Endothelial cell of umbilical vein (primary cell): ENCODE data around the gene TBL3. TPM values are rescaled to one million over a fixed set of nuclear protein-coding genes. Genes with fewer than 3 reads are reported as not detected.

Experiments used
- BruUV-seq: library from RNA; stranded (reverse); fragments of 400-500 nt; replicated peaks from 2 replicates; lab custom pipeline; 2021; lab: Mats Ljungman, UMichigan
- CTCF ChIA-PET: fragments of 300-600, 350-600 bp; sonication (Branson Sonifier 250); formaldehyde crosslinking; loops from one replicate; lab custom pipeline; 2021; ENCODE audit warnings: antibody characterized with exemption, inconsistent platforms; lab: Charles Lee
- POLR2A ChIA-PET: fragments of 300-600, 350-600 bp; sonication (Branson Sonifier 250); formaldehyde crosslinking; loops from one replicate; lab custom pipeline; 2021; ENCODE audit warnings: antibody characterized with exemption, inconsistent platforms; lab: Charles Lee
- DNase-seq: peaks from one replicate; pipeline ENCODE4 v3.0.0-alpha.2; 2011; ENCODE audit warnings: low read depth, low spot score
- FAIRE-seq: peaks from 2 replicates; lab custom pipeline; 2011; peaks lifted over from hg19 to GRCh38; lab: Jason Lieb, UNC
- H2AFZ ChIP-seq: 2 replicates; pipeline ENCODE4 v1.6.0; 2012; ENCODE audit warnings: low read depth, low read length, control low read depth, inconsistent platforms
- H3K27ac ChIP-seq: 2 replicates; pipeline ENCODE4 v1.5.1; 2011; ENCODE audit warnings: low read depth, mild to moderate bottlenecking, control low read depth, low read length, moderate library complexity; ENCODE audit not compliant: insufficient read depth
- H3K27me3 ChIP-seq, 2 experiments: 2 replicates each; pipeline versions ENCODE4 v1.6.0 to v1.6.1; 2011; ENCODE audit warnings: low read length in 2 of 2, mixed read lengths in 1 of 2; ENCODE audit not compliant: control insufficient read depth in 2 of 2, insufficient read depth in 2 of 2
- H3K36me3 ChIP-seq, 2 experiments: 2 replicates in 1 of 2; 3 replicates in 1 of 2; pipeline ENCODE4 v1.5.1; 2011; ENCODE audit warnings: low read length in 2 of 2, mild to moderate bottlenecking in 1 of 2, moderate library complexity in 1 of 2; ENCODE audit not compliant: control insufficient read depth in 2 of 2, insufficient read depth in 2 of 2; ENCODE audit errors: extremely low read depth in 1 of 2
- H3K4me1 ChIP-seq: 3 replicates; pipeline ENCODE4 v1.5.1; 2011; ENCODE audit warnings: mild to moderate bottlenecking, low read length; ENCODE audit not compliant: control insufficient read depth, insufficient read depth; ENCODE audit errors: extremely low read depth
- H3K4me2 ChIP-seq: 2 replicates; pipeline ENCODE4 v1.6.1; 2011; ENCODE audit warnings: low read length, control low read depth, mixed read lengths; ENCODE audit not compliant: insufficient read depth
- H3K4me3 ChIP-seq, 3 experiments: fragments of 200-600 bp in 1 of 3; sonication (generic), shearing (Covaris generic) in 1 of 3; replicated peaks in 1 of 3; 2 replicates each; pipeline ENCODE4 v1.5.1; 2011 to 2016; ENCODE audit warnings: control low read depth in 3 of 3, low read length in 3 of 3, mild to moderate bottlenecking in 2 of 3, inconsistent platforms in 1 of 3, low read depth in 1 of 3, moderate library complexity in 1 of 3; ENCODE audit not compliant: insufficient read depth in 1 of 3
- H3K79me2 ChIP-seq: 2 replicates; pipeline ENCODE4 v1.6.0; 2012; ENCODE audit warnings: low read length, inconsistent platforms; ENCODE audit not compliant: control insufficient read depth, insufficient read depth
- H3K9ac ChIP-seq: replicated peaks from 2 replicates; pipeline ENCODE3; 2011; ENCODE audit warnings: low read length, control low read depth; ENCODE audit not compliant: insufficient read depth; ENCODE audit errors: extremely low read depth
- H3K9me1 ChIP-seq: replicated peaks from 3 replicates; pipeline ENCODE4 v1.6.0; 2011; ENCODE audit warnings: mild to moderate bottlenecking, low read length; ENCODE audit not compliant: control insufficient read depth, insufficient read depth; ENCODE audit errors: extremely low read depth
- H3K9me3 ChIP-seq: replicated peaks from 2 replicates; pipeline ENCODE4 v1.5.1; 2012; ENCODE audit warnings: low read length, inconsistent platforms; ENCODE audit not compliant: control insufficient read depth, insufficient read depth
- H4K20me1 ChIP-seq: replicated peaks from 2 replicates; pipeline ENCODE3; 2011; ENCODE audit warnings: mild to moderate bottlenecking, low read length; ENCODE audit not compliant: control insufficient read depth, insufficient read depth; ENCODE audit errors: extremely low read depth
- CTCF ChIP-seq, 2 donors: IDR thresholded peaks; 1 replicate in 1 of 2; 2 replicates in 1 of 2; pipeline ENCODE4 v1.5.1; 2011; ENCODE audit warnings: low read length in 2 of 2, mild to moderate bottlenecking in 2 of 2, moderate library complexity in 2 of 2, control low read depth in 1 of 2, inconsistent platforms in 1 of 2, low read depth in 1 of 2; ENCODE audit not compliant: insufficient read depth in 1 of 2; ENCODE audit errors: extremely low read depth in 1 of 2
- EZH2 ChIP-seq: IDR thresholded peaks from 2 replicates; pipeline ENCODE4 v1.6.1; 2012; ENCODE audit warnings: borderline replicate concordance, low read depth, mild to moderate bottlenecking, moderate library complexity, low read length, inconsistent platforms; ENCODE audit not compliant: severe bottlenecking
- POLR2A ChIP-seq: IDR thresholded peaks from 2 replicates; pipeline ENCODE4 v1.6.1; 2012; ENCODE audit warnings: low read depth, mild to moderate bottlenecking, control low read depth, low read length
- POLR2AphosphoS5 ChIP-seq: IDR thresholded peaks from 2 replicates; pipeline ENCODE4 v1.6.1; 2012; ENCODE audit warnings: low read depth, mild to moderate bottlenecking, control low read depth, low read length, moderate library complexity; ENCODE audit not compliant: insufficient read depth
- dilution Hi-C: fragments of 300-500 bp; cut with MboI; formaldehyde crosslinking; loops from one replicate; pipeline ENCODE4 v1.15.0; 2019; ENCODE audit warnings: low sequenced_read_pairs; ENCODE audit not compliant: extremely low pct_ligation_motif_present
- intact Hi-C: fragments of 100-400 bp; cut with micrococcal nuclease; formaldehyde crosslinking; loops from one replicate; pipeline ENCODE4 v1.10.0; 2022
- polyA plus RNA-seq, 4 experiments: library from polyadenylated mRNA; depleted of rRNA in 3 of 4; stranded (reverse) in 3 of 4; unstranded in 1 of 4; fragments of >200 nt; gene quantifications; 2 replicates each; pipeline versions ENCODE4 v1.2.1 to v1.2.3, GENCODE V29; 2011 to 2012; ENCODE audit warnings: missing spikeins in 1 of 4
- total RNA-seq: library from RNA; stranded (reverse); gene quantifications from 2 replicates; pipeline ENCODE4 v1.2.3, GENCODE V29; 2021

The TBL3 gene
- total and polyA plus RNA-seq, 2 donors (not counting 3 experiments of a cell fraction or from before 2014, with no cell fraction given), result 42.2 to 77.1 TPM

GRCh38 chr16:1983544-1984346 lies 11.9 kb downstream of the TBL3 start, which contains the start of gene GFER:
Gene GFER, plus strand, starts transcription at chr16:1984193. Its CDS starts 26 bp downstream, at chr16:1984219.
- intact Hi-C loops, result loop anchor here (1.0 kb wide), 1 partner anchor 12 kb away; no protein-coding TSS in a partner anchor
- H2AFZ ChIP-seq, result peak within 1 kb of the TSS; percentile 90
- H3K79me2 ChIP-seq, result peaks cover 5% of the 10 kb centered on the region
- no peaks in the 10 kb centered on the region for H3K9me1 ChIP-seq
- peak within 1 kb of the TSS; percentile 69 for H3K9ac ChIP-seq
- ChIA-PET POLR2A (no interaction called here), CTCF (interaction anchor here (1.2 to 5.0 kb wide), 4 partner anchors 18 to 157 kb away, joined by 3 to 21 read pairs (median 8); no protein-coding TSS in a partner anchor)
- DNase-seq, result peak; percentile 93
- H3K27me3 ChIP-seq, result peaks cover 37 to 41% of the 10 kb centered on the region in 2 experiments
- H3K27ac ChIP-seq, result no peak within 1 kb of the TSS
- peaks cover 15% of the 10 kb centered on the region for H3K4me1 ChIP-seq
- dilution Hi-C loops, result no loop called here
- H3K9me3 ChIP-seq, result no peaks in the 10 kb centered on the region
- BruUV-seq, result no TSS peak
- H3K36me3 ChIP-seq, result peaks cover 0 to 7% of the 10 kb centered on the region in 2 experiments
- TF ChIP-seq POLR2A (peak; percentile 90), EZH2 (no peak), POLR2AphosphoS5 (peak; percentile 94), CTCF (IDR thresholded peaks at IDR 0.05; ENCODE audit: extremely low read depth in 1 of 2, insufficient read depth in 1 of 2, low read depth in 1 of 2, low read length in 2 of 2) (peak; percentile 18 to 54)
- peak; percentile 89 for FAIRE-seq
- no peaks in the 10 kb centered on the region for H4K20me1 ChIP-seq
- peak within 1 kb of the TSS; percentile 51 to 75 (median 71) for H3K4me3 ChIP-seq
- H3K4me2 ChIP-seq, result peak within 1 kb of the TSS; percentile 67
